NCI-H82 treated with DMSO at 0.1 percent for 48 hours (cell line): ENCODE measurements around the gene WASL.

ENCODE experiments used
- DNase-seq: peaks from one replicate; lab custom pipeline; 2025; ENCODE audit not compliant: unreplicated experiment; lab: John Stamatoyannopoulos, UW

Gene WASL

DNA sequence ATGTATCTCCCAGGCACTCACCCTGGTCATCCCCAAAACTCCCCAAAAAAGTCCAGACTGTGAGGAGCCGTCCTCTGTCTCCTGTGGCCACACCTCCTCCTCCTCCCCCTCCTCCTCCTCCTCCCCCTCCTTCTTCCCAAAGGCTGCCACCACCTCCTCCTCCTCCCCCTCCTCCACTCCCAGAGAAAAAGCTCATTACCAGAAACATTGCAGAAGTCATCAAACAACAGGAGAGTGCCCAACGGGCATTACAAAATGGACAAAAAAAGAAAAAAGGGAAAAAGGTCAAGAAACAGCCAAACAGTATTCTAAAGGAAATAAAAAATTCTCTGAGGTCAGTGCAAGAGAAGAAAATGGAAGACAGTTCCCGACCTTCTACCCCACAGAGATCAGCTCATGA lies 86.0 kb downstream of the WASL start:
- no peak for DNase-seq

DNA sequence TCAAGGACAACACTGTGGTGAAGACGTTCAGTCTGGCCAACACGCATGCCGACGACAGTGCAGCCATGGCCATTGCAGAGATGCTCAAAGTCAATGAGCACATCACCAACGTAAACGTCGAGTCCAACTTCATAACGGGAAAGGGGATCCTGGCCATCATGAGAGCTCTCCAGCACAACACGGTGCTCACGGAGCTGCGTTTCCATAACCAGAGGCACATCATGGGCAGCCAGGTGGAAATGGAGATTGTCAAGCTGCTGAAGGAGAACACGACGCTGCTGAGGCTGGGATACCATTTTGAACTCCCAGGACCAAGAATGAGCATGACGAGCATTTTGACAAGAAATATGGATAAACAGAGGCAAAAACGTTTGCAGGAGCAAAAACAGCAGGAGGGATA lies 86.5 kb downstream of the WASL start:
- no peak for DNase-seq

DNA sequence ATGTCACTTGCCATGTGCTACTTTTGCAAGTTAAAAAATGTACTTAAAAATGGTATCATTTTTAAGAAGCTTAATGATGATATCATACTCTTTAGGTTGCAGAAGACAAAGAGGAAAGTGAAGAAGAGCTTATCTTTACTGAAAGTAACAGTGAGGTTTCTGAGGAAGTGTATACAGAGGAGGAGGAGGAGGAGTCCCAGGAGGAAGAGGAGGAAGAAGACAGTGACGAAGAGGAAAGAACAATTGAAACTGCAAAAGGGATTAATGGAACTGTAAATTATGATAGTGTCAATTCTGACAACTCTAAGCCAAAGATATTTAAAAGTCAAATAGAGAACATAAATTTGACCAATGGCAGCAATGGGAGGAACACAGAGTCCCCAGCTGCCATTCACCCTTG lies 87.0 kb downstream of the WASL start:
- no peak for DNase-seq

DNA sequence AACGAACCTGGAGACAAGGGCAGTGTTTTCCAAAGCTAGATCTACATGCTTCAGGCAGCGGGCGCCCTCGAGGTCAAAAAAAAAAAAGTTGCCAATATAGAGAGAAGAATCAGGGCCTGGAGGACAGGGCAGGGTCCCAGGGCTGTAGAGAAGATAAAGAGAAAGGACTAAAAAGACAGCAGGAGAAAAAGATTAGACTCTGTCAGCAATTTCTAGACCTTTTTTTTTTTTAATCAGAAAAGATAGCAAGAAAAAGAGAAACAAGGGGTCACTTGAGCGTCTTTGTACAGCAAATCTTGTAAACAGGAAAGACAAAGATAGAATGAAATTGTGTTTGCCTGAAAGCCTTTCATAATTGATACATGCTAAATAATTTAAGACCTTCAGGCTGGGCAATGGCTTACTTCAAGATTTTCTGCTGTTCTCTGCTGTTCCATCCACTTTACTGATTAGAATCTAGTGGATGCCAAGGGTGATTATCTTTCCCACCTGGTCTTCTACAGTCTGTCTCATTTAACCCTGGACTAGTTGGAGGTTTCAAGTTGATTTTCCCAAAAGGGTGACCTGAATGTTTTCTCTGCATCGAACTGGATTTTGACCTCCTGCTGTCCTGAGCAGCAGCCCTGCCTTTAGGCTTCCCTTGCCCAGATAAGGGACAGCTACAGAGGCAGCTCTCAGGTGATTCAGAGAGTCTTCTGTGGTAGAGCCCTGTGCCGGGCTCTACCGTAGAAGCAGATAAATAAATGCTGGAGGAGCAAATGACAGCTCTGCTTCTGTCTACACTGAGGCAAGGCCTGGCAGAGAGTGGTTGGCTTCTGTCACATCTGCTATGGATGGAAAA lies 88.1 kb downstream of the WASL start:
- peak; percentile 28 for DNase-seq

DNA sequence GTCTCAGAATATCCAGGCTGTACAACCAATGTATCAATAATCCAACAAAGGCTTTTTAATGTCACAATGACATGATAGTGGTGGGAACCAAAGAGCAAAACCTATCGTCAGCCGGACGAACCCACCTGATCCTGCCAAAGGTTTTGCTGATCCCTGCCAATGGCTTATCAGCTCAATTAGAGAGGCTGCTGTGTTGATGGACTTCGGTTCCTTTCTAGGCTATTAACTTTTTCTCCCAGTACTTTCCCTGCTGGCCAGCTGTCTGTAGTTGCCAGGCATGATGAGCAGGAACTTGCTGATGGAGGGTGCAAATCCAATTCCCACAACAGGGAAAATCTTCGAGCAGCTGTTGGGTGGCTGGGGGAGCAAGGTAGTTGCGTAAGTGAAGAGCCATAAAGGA lies 90.8 kb downstream of the WASL start:
- DNase-seq = peak; percentile 86

DNA sequence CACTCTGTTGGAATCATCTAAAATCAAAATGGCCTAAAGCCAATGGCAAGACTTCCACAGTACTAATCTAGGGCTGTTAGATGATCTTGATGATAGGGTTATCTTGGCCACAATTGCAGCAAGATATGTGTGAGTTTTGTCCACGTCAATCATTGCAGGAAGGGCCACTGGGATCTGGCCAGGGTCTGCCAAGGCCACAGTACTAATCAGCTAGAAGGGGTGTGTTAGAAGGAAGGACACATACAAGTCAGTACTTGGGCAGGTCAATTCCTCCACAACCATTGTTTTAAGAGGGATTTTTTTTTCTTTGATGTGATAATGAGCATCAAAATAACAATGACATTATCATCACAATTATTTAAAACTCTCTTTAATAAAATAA lies 91.5 kb downstream of the WASL start:
- no peak for DNase-seq

DNA sequence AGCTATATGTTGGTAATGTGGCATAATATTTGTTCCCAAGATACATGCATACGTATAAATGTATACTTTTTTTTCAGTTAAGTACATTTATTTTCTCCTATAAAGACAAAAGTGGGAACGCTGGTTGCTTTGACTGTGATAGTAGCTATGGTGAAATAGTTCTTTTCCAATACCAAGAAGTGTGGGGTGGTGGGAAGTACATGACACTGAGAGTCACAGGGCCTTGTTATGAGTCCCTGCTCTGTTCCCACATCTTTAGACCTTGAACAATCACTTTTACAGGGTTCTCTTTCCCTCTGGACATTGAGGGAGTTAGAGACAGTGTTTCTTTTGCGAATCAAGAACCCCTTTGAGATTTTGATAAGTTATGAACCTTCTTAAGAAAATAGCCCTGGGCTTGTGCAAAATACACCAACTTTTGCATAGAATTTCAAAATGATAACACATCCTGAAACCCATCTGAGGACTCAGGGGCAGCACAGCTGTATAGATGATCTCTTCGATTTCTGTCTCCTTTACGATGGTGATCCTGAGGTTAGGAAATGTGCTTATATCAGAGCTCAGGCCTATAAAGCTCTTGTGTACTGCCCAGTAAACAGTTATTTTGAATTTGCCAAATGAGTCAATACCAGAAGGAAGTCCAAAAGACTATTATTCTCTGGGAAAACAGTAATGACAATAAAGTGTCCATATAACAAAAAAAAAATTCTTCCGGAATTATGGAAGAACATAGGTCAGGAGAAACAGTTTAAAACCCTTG lies 92.1 kb downstream of the WASL start:
- no peak for DNase-seq

DNA sequence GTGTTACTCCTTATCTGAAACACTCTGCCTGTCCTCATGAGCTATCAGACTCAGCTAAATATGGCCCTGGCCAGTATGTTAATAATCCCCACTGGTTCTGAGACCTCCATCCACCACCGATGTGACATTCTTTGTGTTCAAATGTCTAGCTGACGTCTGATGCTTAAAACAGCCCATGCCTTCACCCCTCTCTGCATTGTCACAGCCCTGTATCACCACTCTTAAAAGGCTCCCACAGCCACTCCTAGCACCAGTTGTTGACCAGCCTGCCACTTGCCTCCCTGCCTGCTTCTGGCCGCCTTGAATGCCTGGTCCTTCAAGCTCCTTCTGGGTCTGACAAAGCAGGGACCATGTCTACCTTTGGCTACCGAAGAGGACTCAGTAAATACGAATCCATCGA lies 93.2 kb downstream of the WASL start, which contains the start of gene LMOD2:
Gene LMOD2 (plus strand): TSS at position 253 of the 400 bp plus-strand sequence. CDS start 98 bp downstream, at position 351.
- DNase-seq = no peak

DNA sequence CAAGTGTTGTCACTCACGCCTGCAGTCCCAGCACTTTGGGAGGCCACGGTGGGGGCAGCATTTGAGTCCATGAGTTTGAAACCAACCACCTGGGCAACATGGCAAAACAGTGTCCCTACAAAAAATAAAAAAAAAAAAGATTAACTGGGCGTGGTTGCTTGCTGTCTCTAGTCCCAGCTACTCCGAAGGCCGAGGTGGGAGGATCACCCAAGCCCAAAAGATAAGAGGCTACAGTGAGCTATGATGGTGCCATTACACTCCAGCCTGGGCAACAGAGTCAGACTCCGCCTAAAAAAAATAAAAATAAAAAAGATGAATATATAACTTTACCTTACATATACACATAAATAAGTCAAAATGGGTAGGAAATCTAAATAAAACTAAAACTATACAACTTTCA lies 95.6 kb downstream of the WASL start:
- DNase-seq = no peak

DNA sequence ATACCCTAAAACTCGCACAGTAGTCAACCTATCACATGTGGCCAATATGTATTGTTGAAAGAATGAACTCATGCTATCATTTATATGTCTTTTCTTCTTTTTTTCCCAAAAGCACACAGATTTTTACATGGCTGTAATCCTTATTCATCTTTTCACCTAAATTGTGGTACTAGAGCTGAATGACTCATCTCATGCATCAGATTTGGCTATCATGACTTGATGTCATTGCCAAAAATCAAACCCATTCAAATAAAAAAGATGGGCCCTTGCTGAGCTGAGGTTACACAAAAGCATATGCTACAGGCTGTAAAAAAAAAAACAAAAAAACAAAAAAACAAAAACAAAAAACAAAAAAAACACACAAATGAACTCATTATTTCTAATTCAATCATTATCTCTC lies 96.4 kb downstream of the WASL start:
- no peak for DNase-seq

DNA sequence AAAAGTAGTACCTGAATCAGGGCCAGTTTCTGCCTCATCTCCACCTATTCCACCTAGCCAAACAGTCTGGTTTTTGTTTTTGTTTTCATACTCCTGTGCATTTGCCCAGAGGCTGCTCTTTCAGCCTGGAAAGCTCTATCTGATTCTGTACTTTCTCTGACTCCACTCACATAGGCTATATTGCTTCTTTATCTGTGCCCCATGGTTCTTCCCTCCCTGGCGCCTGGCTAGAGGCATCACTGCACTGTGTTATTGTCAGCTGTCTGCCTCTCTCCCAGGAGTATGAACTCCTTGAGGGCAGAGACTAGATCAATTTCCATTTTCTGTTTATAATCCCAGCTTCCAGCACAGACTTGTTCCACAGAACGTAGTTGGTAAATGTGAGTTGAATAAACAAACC lies 98.2 kb downstream of the WASL start:
- DNase-seq = no peak

DNA sequence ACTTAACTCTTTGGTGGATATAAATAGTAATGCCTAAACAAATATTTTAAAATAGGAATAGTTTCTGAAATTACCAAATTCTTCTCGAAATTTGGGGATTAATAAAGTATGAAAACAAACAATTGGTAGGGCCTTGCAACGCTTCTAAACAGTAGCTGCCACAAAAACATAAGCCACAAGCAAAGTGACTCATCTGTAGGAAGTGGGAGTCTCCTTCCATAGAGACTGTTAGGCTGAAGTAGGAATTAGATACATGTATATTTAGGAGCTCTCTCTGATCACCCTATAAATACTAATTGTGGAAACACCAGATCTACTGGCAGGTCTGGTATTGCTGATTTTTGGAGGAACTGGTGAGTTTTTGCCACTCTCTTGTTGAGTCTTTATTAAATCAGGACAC lies 98.8 kb downstream of the WASL start:
- no peak for DNase-seq

DNA sequence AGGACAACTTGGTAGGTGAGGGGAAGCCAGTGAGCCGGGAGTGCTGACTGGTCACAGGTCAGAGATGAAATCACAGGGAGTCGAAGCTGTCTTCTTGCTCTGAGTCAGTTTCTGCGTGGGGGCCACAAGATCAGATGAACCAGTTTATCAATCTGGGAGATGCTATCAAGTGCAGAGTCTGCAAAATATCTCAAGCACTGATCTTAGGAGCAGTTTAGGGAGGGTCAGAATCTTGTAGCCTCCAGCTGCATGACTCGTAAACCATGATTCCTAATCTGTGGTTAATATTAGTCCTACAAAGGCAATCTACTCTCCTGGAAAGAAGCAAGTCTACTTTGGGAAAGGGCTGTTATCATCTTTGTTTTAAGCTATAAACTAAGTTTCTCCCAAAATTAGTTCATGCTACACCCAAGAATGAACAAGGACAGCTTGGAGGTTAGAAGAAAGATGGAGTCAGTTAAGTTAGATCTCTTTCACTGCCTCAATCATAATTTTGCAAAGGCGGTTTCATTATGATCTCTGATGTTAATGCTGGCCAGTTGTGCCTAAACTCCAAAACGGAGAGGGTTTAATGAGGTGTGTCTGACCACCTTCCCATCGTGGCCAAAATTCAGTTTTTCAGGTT lies 101.6 kb downstream of the WASL start:
- DNase-seq = no peak

DNA sequence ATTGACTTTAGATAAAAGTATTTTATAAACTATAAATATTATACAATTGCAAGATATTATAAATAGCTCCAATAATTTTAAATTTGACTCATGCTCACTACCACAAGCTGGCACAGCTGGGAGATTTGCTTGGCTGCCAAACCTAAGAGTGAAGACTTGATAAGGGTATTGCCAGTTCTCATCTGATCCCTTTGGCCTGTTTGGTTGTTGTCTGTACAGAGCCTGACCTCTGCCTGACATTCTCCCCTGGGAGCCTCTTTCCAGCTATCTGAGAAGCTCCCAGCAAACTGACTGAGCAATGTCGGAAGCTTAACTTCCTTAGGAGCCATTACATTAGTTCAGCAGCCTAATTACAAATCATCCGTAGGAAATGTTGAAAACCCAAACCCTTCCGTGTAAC lies 103.3 kb downstream of the WASL start:
- no peak for DNase-seq

DNA sequence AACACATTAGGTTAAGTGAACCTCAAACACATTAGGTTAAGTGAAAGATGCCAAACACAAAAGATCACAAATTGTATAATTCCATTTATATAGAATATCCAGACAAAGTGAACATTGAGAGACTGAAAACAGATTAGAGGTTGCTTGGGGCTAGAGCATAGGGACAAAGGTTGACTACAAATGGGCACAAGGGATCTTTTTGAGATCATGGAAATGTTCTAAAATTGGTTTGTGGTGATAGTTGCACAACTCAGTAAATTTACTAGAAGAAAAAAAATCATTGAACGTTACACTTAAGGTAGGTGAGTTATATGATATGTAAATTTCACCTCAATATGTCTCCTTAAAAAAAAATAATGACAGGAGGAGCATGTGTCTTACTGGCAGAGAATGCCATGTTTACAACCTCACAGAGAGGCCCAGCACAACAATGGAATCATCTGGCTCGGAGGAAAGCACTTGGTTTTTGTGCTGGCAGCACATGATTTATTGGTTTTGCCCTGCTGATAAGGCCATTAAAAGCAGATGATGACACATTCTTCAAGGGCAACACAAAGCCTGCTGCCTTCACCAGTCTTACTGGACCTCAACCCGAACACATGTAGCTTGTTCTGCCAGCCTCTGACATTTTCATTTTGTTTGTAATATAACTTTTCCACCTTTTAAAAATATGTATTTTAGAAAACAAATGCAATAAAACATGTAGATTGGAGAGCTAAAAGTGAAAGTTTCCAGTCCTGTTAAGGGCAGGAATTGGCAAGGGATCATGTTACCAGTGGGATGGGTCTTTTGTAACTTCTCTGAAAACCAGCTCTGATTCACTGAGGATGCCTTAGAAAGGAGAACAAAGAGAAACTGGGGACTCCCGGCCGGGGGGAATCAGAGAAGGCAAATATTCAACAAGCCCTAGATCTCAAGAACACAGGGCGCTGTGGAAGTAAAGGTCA lies 105.0 kb downstream of the WASL start:
- DNase-seq = peak; percentile 15

DNA sequence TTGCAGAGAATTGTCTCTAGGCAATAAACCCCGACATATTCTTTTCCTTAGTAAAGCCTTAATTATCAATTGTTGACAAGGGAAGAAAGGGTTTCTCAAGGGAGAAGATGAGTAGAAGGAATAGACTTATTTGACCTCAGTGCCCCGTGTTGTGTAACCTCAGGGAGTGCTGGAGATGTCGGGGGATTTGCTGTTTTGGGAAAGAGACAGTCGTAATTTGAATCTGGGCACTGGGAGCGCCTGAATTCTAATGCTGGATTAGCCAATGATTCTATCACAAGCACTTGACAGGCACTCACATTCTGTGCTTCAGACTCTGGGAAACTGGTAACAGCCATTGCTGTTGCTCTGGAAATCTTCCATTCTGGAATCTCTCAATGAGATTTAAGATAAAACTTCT lies 106.9 kb downstream of the WASL start:
- DNase-seq = no peak

DNA sequence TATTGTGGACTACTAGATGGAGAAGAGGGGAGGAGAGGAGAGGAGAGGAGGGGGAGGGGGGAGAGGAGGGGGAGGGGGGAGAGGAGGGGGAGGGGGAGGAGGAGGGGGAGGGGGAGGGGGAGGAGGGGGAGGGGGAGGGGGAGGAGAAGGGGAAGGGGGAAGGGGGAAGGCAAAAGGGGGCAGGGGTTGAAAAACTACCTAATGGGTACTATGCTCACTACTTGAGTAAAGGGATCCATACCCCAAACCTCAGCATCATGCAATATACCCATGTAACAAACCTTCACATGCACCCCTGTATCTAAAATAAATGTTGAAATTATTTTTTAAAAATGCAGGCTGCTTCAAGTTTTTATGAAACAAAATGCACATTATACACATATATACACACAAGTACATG lies 108.2 kb downstream of the WASL start:
- DNase-seq = no peak

DNA sequence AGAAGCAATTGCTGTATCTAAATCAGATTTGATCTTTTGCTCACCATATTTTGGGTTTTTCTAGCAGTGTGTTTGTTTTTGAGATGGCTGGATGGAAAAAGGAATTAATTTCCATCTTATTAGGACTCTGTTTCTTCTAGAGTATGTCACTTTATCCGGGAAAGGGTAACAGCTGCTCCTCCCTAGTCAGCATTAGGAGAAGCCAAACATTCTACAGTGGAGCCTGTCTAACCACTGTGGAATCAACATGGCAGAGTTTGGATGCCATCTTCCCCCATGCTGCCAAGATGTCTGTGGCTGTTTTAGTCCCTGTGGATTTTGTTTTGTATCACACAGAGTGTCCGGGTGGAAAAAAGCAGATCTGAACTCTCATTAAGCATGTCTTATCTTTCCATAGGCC lies 109.2 kb downstream of the WASL start:
- peak; percentile 19 for DNase-seq

DNA sequence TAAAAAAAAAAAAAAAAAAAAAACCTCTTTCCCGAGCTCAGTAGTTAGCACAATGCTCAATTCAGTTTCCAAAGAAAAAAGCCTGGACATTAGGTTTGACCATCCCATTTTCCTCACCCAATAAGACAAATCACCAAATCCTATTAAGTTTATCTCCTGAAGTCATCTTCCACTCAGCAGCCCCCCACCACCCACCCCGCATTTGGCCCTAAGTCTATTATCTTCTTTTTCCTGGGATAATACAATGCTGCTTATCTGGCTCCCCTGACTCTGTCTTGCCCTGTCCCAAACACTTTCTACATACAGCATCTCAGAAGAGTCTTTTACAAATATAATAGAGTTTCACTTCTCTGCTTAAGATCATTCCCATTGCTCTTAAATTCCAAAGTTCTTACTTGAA lies 110.9 kb downstream of the WASL start:
- peak; percentile 94 for DNase-seq

DNA sequence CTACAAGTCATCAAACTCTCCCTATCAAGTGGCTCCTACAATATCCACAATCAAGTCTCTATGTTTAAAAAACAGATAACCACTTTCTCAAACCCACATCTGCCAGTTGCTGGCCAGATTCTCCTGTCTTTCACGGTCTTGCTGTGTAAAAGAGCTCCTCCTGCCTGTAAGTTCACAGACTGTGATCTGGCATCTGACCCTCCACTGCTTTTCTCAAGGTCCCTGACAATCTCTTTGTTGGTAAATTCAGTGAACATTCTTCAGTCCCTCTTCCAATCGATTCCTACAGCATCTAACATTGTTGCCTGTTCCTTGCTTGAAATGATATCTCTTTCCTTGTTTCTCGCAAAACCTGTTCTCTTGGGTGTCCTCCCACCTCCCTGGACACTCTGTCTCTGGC lies 111.6 kb downstream of the WASL start:
- peak; percentile 46 for DNase-seq
